ENCODE data around the gene NFIA.

NFIA gene

GRCh38 chr1:61085206-61085982 lies 3.0 kb downstream of the NFIA start:
- DNase-seq: no peak

DNA sequence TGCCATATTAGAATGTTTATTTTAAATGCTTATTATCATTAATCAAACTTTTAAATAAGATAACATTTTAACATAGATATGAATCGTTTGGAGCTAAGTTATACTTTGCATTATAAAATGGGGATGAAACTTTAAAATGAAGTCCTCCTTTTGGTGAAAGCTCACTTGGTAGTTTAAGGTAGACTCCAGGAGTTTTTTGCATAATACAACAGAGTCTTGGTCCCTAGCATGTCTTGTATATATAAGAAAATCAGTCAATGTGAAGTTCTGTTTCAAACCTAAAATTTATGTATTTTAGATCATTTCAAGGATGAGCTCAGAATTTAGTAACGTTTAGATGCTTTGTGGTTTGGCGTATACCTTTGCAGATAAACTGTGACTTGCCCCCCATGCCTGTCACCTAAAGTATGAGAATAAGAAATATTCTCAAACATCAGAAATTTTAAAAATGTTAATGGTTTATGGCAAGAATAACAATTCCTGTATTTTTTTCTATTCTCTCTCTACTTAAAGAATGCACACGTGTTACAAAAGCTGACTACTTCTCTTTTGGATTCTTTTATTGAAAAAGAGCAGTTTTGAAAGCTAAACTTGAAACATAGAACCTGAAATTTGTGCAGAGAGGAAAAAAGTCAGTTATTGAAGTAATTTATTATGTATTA lies 3.8 kb downstream of the NFIA start:
- no peak for DNase-seq

- no peak for DNase-seq
These were observed 5.2 kb downstream of the NFIA start for GRCh38 chr1:61087571-61087970.

- DNase-seq: no peak
These were observed 6.0 kb downstream of the NFIA start for GRCh38 chr1:61088163-61088974.

DNA sequence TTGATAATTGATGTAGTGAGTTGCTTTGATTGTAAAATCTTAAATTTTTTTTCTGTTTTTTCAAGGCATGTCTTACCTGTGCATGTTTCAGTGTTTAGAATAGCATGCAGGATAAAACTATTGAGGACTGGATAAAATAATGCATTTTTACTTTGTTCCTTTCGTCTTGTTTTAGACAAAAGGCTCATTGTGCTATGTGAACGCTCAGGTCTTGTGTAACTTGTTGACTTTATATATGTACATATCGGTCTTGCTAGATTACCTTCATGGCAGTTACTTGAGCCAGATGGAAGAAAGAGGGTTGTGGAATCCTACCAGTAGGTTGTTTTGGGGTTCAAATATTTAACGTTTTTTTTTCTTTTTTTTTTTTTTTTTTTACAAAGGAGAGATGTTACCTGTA lies 7.0 kb downstream of the NFIA start:
- DNase-seq: no peak

DNA sequence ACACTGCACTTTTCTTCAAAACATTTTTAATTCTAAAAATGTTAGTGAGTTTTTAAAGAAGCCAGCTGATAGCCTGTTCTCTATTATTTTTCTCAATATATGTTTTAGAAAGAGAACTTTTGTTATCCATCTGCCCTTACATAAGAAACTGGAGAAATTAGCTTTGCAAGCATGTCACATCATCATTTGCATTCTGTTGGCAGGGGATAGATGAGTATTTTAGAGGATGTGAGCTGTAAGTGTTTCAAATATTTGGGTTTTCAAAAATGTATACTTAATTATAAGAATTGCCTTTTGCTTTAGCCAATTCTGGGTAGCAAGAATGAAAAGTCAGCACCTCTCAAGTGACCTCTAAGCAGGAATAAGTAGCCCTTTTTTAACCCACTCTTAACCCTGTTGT lies 7.4 kb downstream of the NFIA start:
- no peak for DNase-seq

GRCh38 chr1:61090546-61091202 lies 8.3 kb downstream of the NFIA start:
- no peak for DNase-seq

DNA sequence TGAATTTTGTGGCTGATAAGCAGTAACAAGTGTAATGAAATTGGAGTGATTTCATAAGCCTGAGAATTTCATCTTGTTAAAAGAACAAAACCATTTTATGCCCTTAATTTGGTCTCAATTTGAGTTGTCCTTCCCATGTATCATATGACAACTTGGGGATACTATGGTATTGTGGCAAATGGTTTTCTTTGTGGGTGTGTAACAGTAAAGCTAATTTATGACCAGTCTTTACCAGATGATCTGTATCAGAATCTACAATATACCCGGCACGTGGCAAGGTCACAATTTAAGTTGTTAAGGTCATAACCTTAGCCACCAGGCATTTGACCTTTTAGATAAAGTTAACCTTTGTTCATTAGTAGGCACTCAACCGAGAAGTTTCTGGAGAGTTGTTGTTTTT lies 9.1 kb downstream of the NFIA start:
- DNase-seq: no peak

GRCh38 chr1:61092642-61093041 lies 10.3 kb downstream of the NFIA start:
- no peak for DNase-seq

DNA sequence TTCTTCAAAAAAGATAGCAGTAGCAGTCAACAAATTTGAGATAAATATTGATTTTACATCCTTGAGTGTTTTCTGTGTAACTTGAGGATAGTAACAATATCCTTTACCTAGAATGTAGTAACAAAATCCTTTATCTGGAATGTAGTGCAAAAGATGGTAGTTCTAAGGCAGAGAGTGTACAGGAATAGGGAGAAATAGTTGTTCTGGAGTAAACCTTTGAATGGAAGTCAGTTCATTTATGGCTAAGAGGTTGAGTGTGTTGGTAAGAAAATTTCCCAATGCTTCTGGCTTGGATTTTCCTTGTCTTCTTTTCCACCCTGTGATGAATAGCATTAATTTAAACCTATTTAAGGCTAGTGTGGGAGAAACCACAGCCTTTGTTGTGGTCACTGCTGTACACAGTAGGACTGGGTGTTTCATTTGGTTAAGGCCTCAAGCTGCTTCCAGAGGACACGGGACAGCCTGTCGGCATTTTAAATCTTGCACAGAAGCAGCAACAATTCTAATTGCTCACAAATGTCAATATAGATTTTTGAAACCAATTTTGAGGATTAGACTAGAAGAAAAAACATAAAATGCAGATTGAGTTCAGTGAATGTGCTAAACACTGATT lies 11.3 kb downstream of the NFIA start:
- DNase-seq: no peak

GRCh38 chr1:61094677-61095469 lies 12.5 kb downstream of the NFIA start:
- no peak for DNase-seq

DNA sequence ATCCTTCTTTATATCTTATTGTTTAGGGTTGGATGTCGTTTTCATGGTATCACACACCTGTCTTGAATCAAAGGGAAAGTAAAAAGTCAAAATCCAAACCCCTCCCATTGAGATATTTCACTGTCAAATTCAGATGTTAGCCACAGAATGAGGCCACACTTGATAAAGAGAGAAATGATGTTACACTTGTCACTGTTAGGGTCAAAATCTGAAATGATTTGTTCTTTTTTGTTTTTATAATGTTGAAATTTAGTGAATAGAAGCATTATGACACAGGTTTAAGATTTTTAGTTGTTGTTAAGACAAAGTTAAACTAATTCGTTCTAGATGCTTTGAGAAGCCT lies 13.1 kb downstream of the NFIA start:
- no peak for DNase-seq

DNA sequence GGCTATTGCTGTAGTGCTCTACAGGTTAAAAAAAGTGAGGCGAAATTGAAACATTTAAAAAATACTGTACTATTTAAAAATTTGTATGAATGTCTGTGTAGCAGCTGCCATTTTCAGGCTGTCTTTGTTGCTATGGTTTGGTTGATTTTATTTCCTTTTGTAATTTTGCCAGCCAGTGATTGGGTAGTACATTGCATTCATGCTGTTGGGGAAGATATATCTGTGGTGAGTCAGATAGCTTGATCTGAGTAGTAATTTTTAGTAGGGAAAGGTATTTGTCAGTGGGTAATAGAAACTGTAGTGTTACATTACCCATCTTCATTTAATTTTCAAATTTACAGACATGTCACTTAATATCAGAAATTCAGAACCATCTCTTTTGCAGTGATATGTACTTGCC lies 15.0 kb downstream of the NFIA start:
- DNase-seq: no peak

- DNase-seq: no peak
These were observed 15.4 kb downstream of the NFIA start for GRCh38 chr1:61097722-61098121.

DNA sequence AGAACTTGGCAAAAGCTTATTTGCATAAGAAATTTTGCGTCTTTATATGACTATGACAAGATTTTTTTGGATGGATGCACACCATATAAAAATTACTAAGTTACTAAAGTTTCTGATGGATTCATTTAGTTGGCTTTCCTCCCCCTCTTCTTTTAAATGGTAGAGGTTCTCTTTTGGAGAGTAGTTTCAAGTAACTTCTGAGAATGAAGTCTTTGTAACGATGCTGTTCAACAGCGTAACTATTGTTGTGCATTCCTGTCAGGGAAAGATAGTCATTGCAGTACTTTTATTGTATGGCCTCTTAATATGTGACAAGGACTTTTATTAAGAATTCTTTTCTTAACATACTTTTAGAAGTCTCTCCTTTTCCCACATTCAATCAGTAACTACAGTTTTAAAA lies 16.0 kb downstream of the NFIA start:
- DNase-seq: no peak

- DNase-seq: no peak
These were observed 16.6 kb downstream of the NFIA start for GRCh38 chr1:61098906-61099437.

GRCh38 chr1:61100578-61100977 lies 18.2 kb downstream of the NFIA start:
- DNase-seq: no peak

DNA sequence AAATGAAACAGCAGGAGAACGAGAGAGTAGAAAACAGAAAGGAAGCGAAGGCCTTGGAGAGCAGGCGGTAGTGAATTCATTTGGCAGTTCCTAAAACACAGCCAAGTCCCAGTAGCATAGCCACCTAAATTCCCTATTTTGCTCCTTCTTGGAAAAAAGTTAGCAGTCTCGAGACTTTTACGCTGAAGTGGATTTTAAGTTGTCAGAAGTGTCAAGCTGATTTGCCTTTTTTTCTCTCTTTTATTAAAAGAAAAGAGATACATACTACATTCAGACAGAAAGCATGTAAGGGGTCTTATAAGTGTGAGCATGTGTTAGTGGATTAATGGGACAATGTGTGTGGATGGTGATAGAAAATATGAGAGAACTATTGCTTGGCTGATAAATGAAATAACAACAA lies 19.2 kb downstream of the NFIA start:
- no peak for DNase-seq

DNA sequence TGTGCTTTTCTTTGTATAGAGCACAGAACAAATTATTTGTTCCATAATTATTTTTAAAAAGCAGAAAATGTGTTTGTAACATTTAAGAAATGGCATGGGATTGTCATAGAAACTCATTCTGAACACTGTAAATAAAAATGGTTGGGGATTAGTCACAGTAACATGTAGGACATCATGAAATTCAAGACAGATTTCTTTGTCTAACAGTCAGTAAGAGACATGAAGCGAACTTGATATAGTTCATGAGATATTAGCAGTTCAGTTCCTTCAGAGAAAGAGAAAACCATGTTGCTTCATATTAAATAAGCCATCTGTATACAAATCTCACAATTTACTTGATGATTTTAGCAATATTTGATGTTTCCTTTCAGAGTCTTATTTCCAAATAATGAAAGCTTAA lies 19.7 kb downstream of the NFIA start:
- DNase-seq: no peak

GRCh38 chr1:61102621-61103020 lies 20.3 kb downstream of the NFIA start:
- DNase-seq: no peak

GRCh38 chr1:61104220-61104671 lies 21.9 kb downstream of the NFIA start:
- no peak for DNase-seq

DNA sequence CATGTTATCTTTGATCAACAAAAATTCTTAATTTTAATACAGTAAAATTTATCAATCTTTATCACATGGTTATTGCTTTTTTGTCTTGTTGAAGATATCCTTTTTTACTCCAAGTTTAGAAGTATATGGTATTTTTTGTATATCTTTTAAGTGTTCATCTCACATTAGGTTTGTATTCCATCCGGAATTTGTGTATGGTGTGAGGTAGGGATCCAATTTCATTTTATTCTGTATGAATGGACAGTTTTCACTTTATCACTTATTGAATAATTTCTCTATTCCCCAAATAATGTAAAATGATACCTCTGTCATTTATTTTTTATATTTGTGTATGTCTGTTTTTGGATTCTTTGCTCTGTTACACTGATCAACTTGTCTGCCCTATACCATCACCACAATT lies 25.3 kb downstream of the NFIA start:
- no peak for DNase-seq

All from NCI-H1417 treated with DMSO at 0.1 percent for 48 hours (cell line).